ENCODE measurements around the gene P4HA2. TPM values are rescaled to one million over a fixed set of nuclear protein-coding genes. Genes with fewer than 3 reads are reported as not detected.

Gene P4HA2
- total and polyA plus RNA-seq, 2 of the 8 experiments (the other 6 are each of a cell fraction or from before 2014, with no cell fraction given): 7.4 to 9.3 TPM

- TF ChIP-seq PHF8 (conservative IDR thresholded peaks at IDR 0.05; ENCODE audit: low read depth, low read length) (no peak), TAF7 (optimal IDR thresholded peaks at IDR 0.05; ENCODE audit: borderline replicate concordance, low read depth, low read length) (no peak), CTCF (IDR thresholded peaks at IDR 0.05; ENCODE audit: control extremely low read depth in 1 of 3, insufficient read depth in 1 of 3, low read depth in 1 of 3, low read length in 3 of 3) (no peak), ZNF274 (IDR thresholded peaks at IDR 0.05; ENCODE audit: borderline replicate concordance, extremely low read depth, low read length) (no peak)
Observed at GRCh38 chr5:132193165-132193694, 34.4 kb downstream of the P4HA2 start (continued).

Measured in H1 (cell line).